Measurements from ENCODE around the gene DRICH1. TPM values are rescaled to one million over a fixed set of nuclear protein-coding genes. Genes with fewer than 3 reads are reported as not detected.

Gene DRICH1
- total and polyA plus RNA-seq, 4 donors: 0.08 to 0.33 TPM; not detected in 2

DNA sequence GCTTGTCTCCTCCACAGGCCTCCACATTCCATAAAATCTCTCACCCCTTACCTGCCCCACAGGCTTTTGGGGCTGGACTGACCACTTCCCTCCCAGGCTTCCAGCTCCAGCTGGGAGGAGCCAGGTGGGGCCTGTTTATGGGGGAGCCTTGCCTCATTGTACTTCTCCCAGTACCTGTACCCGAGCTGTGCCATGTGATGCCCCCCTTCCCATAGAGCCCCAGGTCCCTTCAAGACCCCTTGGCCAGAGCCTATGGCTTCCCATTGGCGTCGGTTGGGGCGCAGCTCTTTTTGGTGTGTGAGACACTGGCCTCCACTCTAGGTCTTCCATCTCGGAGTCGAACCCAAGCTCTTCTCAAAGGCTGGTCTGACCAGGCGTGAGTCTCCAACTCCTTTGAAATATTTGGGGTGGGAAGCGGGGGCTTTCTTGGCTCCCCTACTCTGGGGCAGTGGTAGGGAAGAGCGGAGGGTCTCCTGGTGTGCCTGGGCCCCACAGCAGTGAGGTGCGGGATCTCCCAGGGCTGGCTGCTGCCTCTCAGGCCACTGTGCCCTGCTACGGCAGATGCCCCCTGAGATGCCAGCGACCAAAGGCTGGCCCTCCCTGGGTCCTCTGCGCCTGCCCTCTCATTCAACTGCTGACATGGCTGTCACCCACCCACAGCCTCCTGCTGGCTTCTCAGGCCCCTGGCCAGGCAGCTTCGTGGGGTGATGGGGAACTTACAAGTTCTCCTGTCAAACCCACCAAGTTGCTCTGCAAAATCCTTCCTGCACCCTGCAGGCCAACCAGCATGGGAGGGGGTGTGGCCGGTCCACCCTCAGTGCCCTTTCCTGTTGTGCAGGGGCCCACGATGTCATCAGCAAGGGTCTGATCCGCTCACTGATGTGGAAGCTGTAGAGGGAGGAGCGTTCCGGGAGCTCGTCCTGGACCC, 25.7 kb downstream of the DRICH1 start:
- no peak overlapping the region for H3K27ac ChIP-seq (ENCODE audit: low read depth in 1 of 2, low read length in 2 of 2)
- 91% methylated on average over 20 of the region's 20 CpGs for WGBS

GRCh38 chr22:23604939-23605712, 27.0 kb downstream of the DRICH1 start:
- TF ChIP-seq RAD21 (IDR thresholded peaks at IDR 0.05) (no peak), NR2F2 (IDR thresholded peaks at IDR 0.05) (no peak), HNF4A (conservative IDR thresholded peaks at IDR 0.05) (peak in 1 of 2 donors; percentile 19), JUND (IDR thresholded peaks at IDR 0.05) (no peak), MAX (IDR thresholded peaks at IDR 0.05) (no peak), ATF3 (IDR thresholded peaks at IDR 0.05) (no peak)
- TF ChIP-seq, protein P1, sequence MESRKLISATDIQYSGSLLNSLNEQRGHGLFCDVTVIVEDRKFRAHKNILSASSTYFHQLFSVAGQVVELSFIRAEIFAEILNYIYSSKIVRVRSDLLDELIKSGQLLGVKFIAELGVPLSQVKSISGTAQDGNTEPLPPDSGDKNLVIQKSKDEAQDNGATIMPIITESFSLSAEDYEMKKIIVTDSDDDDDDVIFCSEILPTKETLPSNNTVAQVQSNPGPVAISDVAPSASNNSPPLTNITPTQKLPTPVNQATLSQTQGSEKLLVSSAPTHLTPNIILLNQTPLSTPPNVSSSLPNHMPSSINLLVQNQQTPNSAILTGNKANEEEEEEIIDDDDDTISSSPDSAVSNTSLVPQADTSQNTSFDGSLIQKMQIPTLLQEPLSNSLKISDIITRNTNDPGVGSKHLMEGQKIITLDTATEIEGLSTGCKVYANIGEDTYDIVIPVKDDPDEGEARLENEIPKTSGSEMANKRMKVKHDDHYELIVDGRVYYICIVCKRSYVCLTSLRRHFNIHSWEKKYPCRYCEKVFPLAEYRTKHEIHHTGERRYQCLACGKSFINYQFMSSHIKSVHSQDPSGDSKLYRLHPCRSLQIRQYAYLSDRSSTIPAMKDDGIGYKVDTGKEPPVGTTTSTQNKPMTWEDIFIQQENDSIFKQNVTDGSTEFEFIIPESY (IDR thresholded peaks at IDR 0.05): no peak
- 83% methylated on average over 8 of the region's 8 CpGs for WGBS
- Histone ChIP-seq H3K27ac (ENCODE audit: low read depth in 1 of 2, low read length in 2 of 2) (no peak overlapping the region), H3K27me3 (ENCODE audit: control insufficient read depth in 4 of 4, insufficient read depth in 4 of 4, low read length in 3 of 4) (no peaks in the 10 kb centered on the region), H3K4me3 (ENCODE audit: low read depth in 1 of 3, low read length in 3 of 3) (no peak overlapping the region), H3K36me3 (ENCODE audit: control insufficient read depth in 4 of 4, insufficient read depth in 3 of 4, low read depth in 1 of 4, low read length in 3 of 4) (no peaks in the 10 kb centered on the region), H3K4me1 (ENCODE audit: control insufficient read depth in 4 of 4, insufficient read depth in 4 of 4, low read length in 3 of 4) (no peaks in the 10 kb centered on the region), H3K9me3 (ENCODE audit: control insufficient read depth in 4 of 4, low read length in 3 of 4) (no peaks in the 10 kb centered on the region), H3K9ac (ENCODE audit: low read depth in 1 of 2, low read length in 2 of 2) (no peak overlapping the region)
- no peak for DNase-seq (ENCODE audit: low spot score)

More for the DNA sequence above, 25.7 kb downstream of the DRICH1 start:
- no peak overlapping the region for H3K4me3 ChIP-seq (ENCODE audit: low read depth in 1 of 3, low read length in 3 of 3)
- no peak for DNase-seq (ENCODE audit: low spot score)
- TF ChIP-seq MAX (IDR thresholded peaks at IDR 0.05) (no peak), RAD21 (IDR thresholded peaks at IDR 0.05) (no peak), TAF1 (conservative IDR thresholded peaks at IDR 0.05) (no peak), JUND (IDR thresholded peaks at IDR 0.05) (no peak), FOXA1 (IDR thresholded peaks at IDR 0.05) (no peak), GABPA (IDR thresholded peaks at IDR 0.05 in 1 of 2, conservative IDR thresholded peaks at IDR 0.05 in 1 of 2) (no peak)
- TF ChIP-seq, protein P1 (IDR thresholded peaks at IDR 0.05): no peak
- H3K36me3 ChIP-seq (ENCODE audit: control insufficient read depth in 4 of 4, insufficient read depth in 3 of 4, low read depth in 1 of 4, low read length in 3 of 4): no peaks in the 10 kb centered on the region
- H3K9ac ChIP-seq (ENCODE audit: low read depth in 1 of 2, low read length in 2 of 2): no peak overlapping the region
- H3K4me1 ChIP-seq (ENCODE audit: control insufficient read depth in 4 of 4, insufficient read depth in 4 of 4, low read length in 3 of 4): no peaks in the 10 kb centered on the region
- no peaks in the 10 kb centered on the region for H3K27me3 ChIP-seq (ENCODE audit: control insufficient read depth in 4 of 4, insufficient read depth in 4 of 4, low read length in 3 of 4)
- no peaks in the 10 kb centered on the region for H3K9me3 ChIP-seq (ENCODE audit: control insufficient read depth in 4 of 4, low read length in 3 of 4)
